MM.1S (cell line): ENCODE measurements around the gene TSHZ1.

Source experiments
- DNase-seq: peaks from one replicate; pipeline ENCODE4 v3.0.0-alpha.2; 2015
- H2AFZ ChIP-seq: fragments of 300-600 bp; sonication (generic); 2 replicates; pipeline ENCODE4 v1.6.0; 2016; ENCODE audit warnings: antibody characterized with exemption, low read length
- H3F3A ChIP-seq: fragments of 300-600 bp; sonication (generic); 2 replicates; pipeline ENCODE4 v1.6.1; 2016; ENCODE audit warnings: mild to moderate bottlenecking, antibody characterized with exemption, low read length, moderate library complexity, mixed read lengths; ENCODE audit not compliant: insufficient read depth
- H3K27ac ChIP-seq: fragments of 300-600 bp; sonication (generic); 2 replicates; pipeline ENCODE4 v1.5.1; 2016; ENCODE audit warnings: mild to moderate bottlenecking, low read length
- H3K27me3 ChIP-seq: fragments of 300-600 bp; sonication (generic); replicated peaks from 2 replicates; pipeline ENCODE4 v1.6.0; 2016; ENCODE audit warnings: low read length; ENCODE audit not compliant: insufficient read depth
- H3K36me3 ChIP-seq: fragments of 300-600 bp; sonication (generic); replicated peaks from 2 replicates; pipeline ENCODE4 v1.6.1; 2016; ENCODE audit warnings: mild to moderate bottlenecking, low read length, mixed read lengths; ENCODE audit not compliant: insufficient read depth
- H3K4me1 ChIP-seq: fragments of 300-600 bp; sonication (generic); 2 replicates; pipeline ENCODE4 v1.6.1; 2016; ENCODE audit warnings: low read length, mixed read lengths
- H3K4me2 ChIP-seq: fragments of 300-600 bp; sonication (generic); 2 replicates; pipeline ENCODE4 v1.6.0; 2016; ENCODE audit warnings: low read depth, low read length
- H3K4me3 ChIP-seq: fragments of 300-600 bp; sonication (generic); 2 replicates; pipeline ENCODE4 v1.5.1; 2016; ENCODE audit warnings: low read length, mixed read lengths
- H3K79me2 ChIP-seq: fragments of 300-600 bp; sonication (generic); 2 replicates; pipeline ENCODE4 v1.6.1; 2016; ENCODE audit warnings: mixed run types, low read length, mixed read lengths
- H3K9ac ChIP-seq: fragments of 300-600 bp; sonication (generic); 2 replicates; pipeline ENCODE4 v1.6.1; 2016; ENCODE audit warnings: low read length, mixed read lengths
- H3K9me2 ChIP-seq: fragments of 300-600 bp; sonication (generic); replicated peaks from 2 replicates; pipeline ENCODE4 v1.6.1; 2016; ENCODE audit warnings: mild to moderate bottlenecking, low read length, mixed read lengths; ENCODE audit not compliant: insufficient read depth
- H3K9me3 ChIP-seq: fragments of 300-600 bp; sonication (generic); replicated peaks from 2 replicates; pipeline ENCODE4 v1.6.1; 2016; ENCODE audit warnings: mild to moderate bottlenecking, low read length, mixed read lengths; ENCODE audit not compliant: insufficient read depth
- H4K20me1 ChIP-seq: fragments of 300-600 bp; sonication (generic); 2 replicates; pipeline ENCODE4 v1.6.1; 2016; ENCODE audit warnings: mild to moderate bottlenecking, low read length, moderate library complexity, mixed read lengths; ENCODE audit not compliant: insufficient read depth
- CTCF ChIP-seq: fragments of 300-600 bp; sonication (generic); IDR thresholded peaks from 2 replicates; pipeline ENCODE4 v1.5.1; 2016; ENCODE audit warnings: antibody characterized with exemption, low read length, mixed read lengths
- EZH2 ChIP-seq: fragments of 300-600 bp; sonication (generic); optimal IDR thresholded peaks from 2 replicates; pipeline ENCODE3; 2017; ENCODE audit warnings: low read depth, mild to moderate bottlenecking, antibody characterized with exemption, low read length, mixed read lengths
- EZH2phosphoT487 ChIP-seq: fragments of 300-600 bp; sonication (generic); IDR thresholded peaks from 2 replicates; pipeline ENCODE4 v1.6.1; 2018; ENCODE audit warnings: antibody characterized with exemption, low read length

TSHZ1 gene

GRCh38 chr18:75218065-75218923 lies 7.7 kb downstream of the TSHZ1 start:
- no peak overlapping the region for H3K4me2 ChIP-seq
- H3K27ac ChIP-seq, result no peak overlapping the region
- H3K79me2 ChIP-seq, result peaks cover 79% of the 10 kb centered on the region
- H2AFZ ChIP-seq, result no peak overlapping the region
- no peaks in the 10 kb centered on the region for H3K9me2 ChIP-seq
- no peaks in the 10 kb centered on the region for H3K4me1 ChIP-seq
- H3K9me3 ChIP-seq, result no peaks in the 10 kb centered on the region
- no peaks in the 10 kb centered on the region for H3K36me3 ChIP-seq
- H3K9ac ChIP-seq, result no peak overlapping the region
- H3K27me3 ChIP-seq, result no peaks in the 10 kb centered on the region
- 0 out of 2 replicates have a peak, but pooled peaks cover 3% of the 10 kb centered on the region for H3F3A ChIP-seq
- H4K20me1 ChIP-seq, result no peaks in the 10 kb centered on the region
- DNase-seq, result no peak
- no peak for TF ChIP-seq EZH2phosphoT487
- TF ChIP-seq CTCF, result no peak
- TF ChIP-seq EZH2, result no peak
- H3K4me3 ChIP-seq, result no peak overlapping the region

- Histone ChIP-seq H3K36me3 (no peaks in the 10 kb centered on the region), H3K27ac (no peak overlapping the region), H3K27me3 (no peaks in the 10 kb centered on the region), H3K9ac (no peak overlapping the region), H3K9me3 (no peaks in the 10 kb centered on the region), H2AFZ (no peak overlapping the region), H4K20me1 (no peaks in the 10 kb centered on the region), H3F3A (0 out of 2 replicates have a peak, but pooled peaks cover 3% of the 10 kb centered on the region), H3K4me2 (no peak overlapping the region), H3K4me3 (no peak overlapping the region), H3K4me1 (no peaks in the 10 kb centered on the region), H3K9me2 (no peaks in the 10 kb centered on the region), H3K79me2 (peaks cover 77% of the 10 kb centered on the region)
- no peak for DNase-seq
- TF ChIP-seq EZH2, result no peak
- TF ChIP-seq CTCF, result no peak
- TF ChIP-seq EZH2phosphoT487, result no peak
Observed at GRCh38 chr18:75219745-75220375, 9.3 kb downstream of the TSHZ1 start.

- H3K4me1 ChIP-seq, result no peaks in the 10 kb centered on the region
- TF ChIP-seq EZH2phosphoT487 (no peak), EZH2 (no peak)
- H3K4me3 ChIP-seq, result no peak overlapping the region
- peaks cover 75% of the 10 kb centered on the region for H3K79me2 ChIP-seq
- H3K27me3 ChIP-seq, result no peaks in the 10 kb centered on the region
- no peak overlapping the region for H3K4me2 ChIP-seq
- H3K36me3 ChIP-seq, result no peaks in the 10 kb centered on the region
- H3K9ac ChIP-seq, result no peak overlapping the region
- H3K9me3 ChIP-seq, result no peaks in the 10 kb centered on the region
- no peaks in the 10 kb centered on the region for H3K9me2 ChIP-seq
- no peak overlapping the region for H3K27ac ChIP-seq
- H4K20me1 ChIP-seq, result no peaks in the 10 kb centered on the region
- no peak for DNase-seq
- H3F3A ChIP-seq, result 0 out of 2 replicates have a peak, but pooled peaks cover 3% of the 10 kb centered on the region
- H2AFZ ChIP-seq, result no peak overlapping the region
Observed at GRCh38 chr18:75220551-75221355, 10.2 kb downstream of the TSHZ1 start.
